ES-I3 (cell line): Measurements from ENCODE around the gene TBC1D8.

ENCODE experiments used
- H3K36me3 ChIP-seq: 2 replicates; pipeline ENCODE4 v1.6.1; 2013; ENCODE audit warnings: mild to moderate bottlenecking, low read length, control low read depth, moderate library complexity; ENCODE audit not compliant: insufficient read depth
- H3K4me1 ChIP-seq: 2 replicates; pipeline ENCODE4 v1.6.1; 2013; ENCODE audit warnings: mild to moderate bottlenecking, control low read depth, low read length; ENCODE audit not compliant: insufficient read depth
- H3K9ac ChIP-seq: 2 replicates; pipeline ENCODE4 v1.6.1; 2013; ENCODE audit warnings: low read depth, mild to moderate bottlenecking, low read length, moderate library complexity
- H3K9me3 ChIP-seq: 2 replicates; pipeline ENCODE4 v1.6.1; 2013; ENCODE audit warnings: mild to moderate bottlenecking, low read length, moderate library complexity; ENCODE audit not compliant: control insufficient read depth, insufficient read depth

Gene TBC1D8

GRCh38 chr2:100983684-100984310 lies 167.4 kb downstream of the TBC1D8 start:
- H3K9ac ChIP-seq, result no peak overlapping the region
- H3K36me3 ChIP-seq, result no peaks in the 10 kb centered on the region
- H3K9me3 ChIP-seq, result no peaks in the 10 kb centered on the region
- H3K4me1 ChIP-seq, result peaks cover 13% of the 10 kb centered on the region; the same call in 1 of the 2 replicates

GRCh38 chr2:100983201-100983600 lies 168.0 kb downstream of the TBC1D8 start:
- Histone ChIP-seq H3K4me1 (peaks cover 13% of the 10 kb centered on the region; the same call in 1 of the 2 replicates), H3K9ac (no peak overlapping the region), H3K36me3 (no peaks in the 10 kb centered on the region), H3K9me3 (no peaks in the 10 kb centered on the region)

GRCh38 chr2:100982431-100982861 lies 168.7 kb downstream of the TBC1D8 start:
- peaks cover 13% of the 10 kb centered on the region; the same call in 1 of the 2 replicates for H3K4me1 ChIP-seq
- H3K9me3 ChIP-seq, result no peaks in the 10 kb centered on the region
- no peaks in the 10 kb centered on the region for H3K36me3 ChIP-seq
- H3K9ac ChIP-seq, result no peak overlapping the region

GRCh38 chr2:100981011-100981410 lies 170.2 kb downstream of the TBC1D8 start:
- no peaks in the 10 kb centered on the region for H3K9me3 ChIP-seq
- no peak overlapping the region for H3K9ac ChIP-seq
- H3K4me1 ChIP-seq, result peaks cover 13% of the 10 kb centered on the region; the same call in 1 of the 2 replicates
- no peaks in the 10 kb centered on the region for H3K36me3 ChIP-seq

- Histone ChIP-seq H3K9me3 (no peaks in the 10 kb centered on the region), H3K9ac (no peak overlapping the region), H3K4me1 (peaks cover 13% of the 10 kb centered on the region; the same call in 1 of the 2 replicates), H3K36me3 (no peaks in the 10 kb centered on the region)
Measured at GRCh38 chr2:100980046-100980445, 171.1 kb downstream of the TBC1D8 start.

- Histone ChIP-seq H3K4me1 (peaks cover 13% of the 10 kb centered on the region; the same call in 1 of the 2 replicates), H3K9me3 (no peaks in the 10 kb centered on the region), H3K9ac (no peak overlapping the region), H3K36me3 (no peaks in the 10 kb centered on the region)
Measured at GRCh38 chr2:100978582-100979191, 172.5 kb downstream of the TBC1D8 start.

- H3K36me3 ChIP-seq, result no peaks in the 10 kb centered on the region
Measured at GRCh38 chr2:100977511-100977910, 173.7 kb downstream of the TBC1D8 start.

GRCh38 chr2:100976645-100977391 lies 174.4 kb downstream of the TBC1D8 start:
- peaks cover 11% of the 10 kb centered on the region; the same call in 1 of the 2 replicates for H3K4me1 ChIP-seq
- H3K36me3 ChIP-seq, result no peaks in the 10 kb centered on the region
- no peaks in the 10 kb centered on the region for H3K9me3 ChIP-seq
- no peak overlapping the region for H3K9ac ChIP-seq

More at GRCh38 chr2:100977511-100977910, 173.7 kb downstream of the TBC1D8 start:
- Histone ChIP-seq H3K9ac (no peak overlapping the region), H3K4me1 (peaks cover 13% of the 10 kb centered on the region; the same call in 1 of the 2 replicates), H3K9me3 (no peaks in the 10 kb centered on the region)

GRCh38 chr2:100976061-100976460 lies 175.1 kb downstream of the TBC1D8 start:
- H3K9ac ChIP-seq, result no peak overlapping the region
- no peaks in the 10 kb centered on the region for H3K36me3 ChIP-seq
- no peaks in the 10 kb centered on the region for H3K9me3 ChIP-seq
- H3K4me1 ChIP-seq, result peaks cover 5% of the 10 kb centered on the region; the same call in 1 of the 2 replicates

GRCh38 chr2:100975521-100975785 lies 175.7 kb downstream of the TBC1D8 start:
- no peaks in the 10 kb centered on the region for H3K36me3 ChIP-seq
- H3K4me1 ChIP-seq, result no peaks in the 10 kb centered on the region

GRCh38 chr2:100974712-100975520 lies 176.3 kb downstream of the TBC1D8 start:
- Histone ChIP-seq H3K4me1 (no peaks in the 10 kb centered on the region), H3K9ac (no peak overlapping the region), H3K36me3 (no peaks in the 10 kb centered on the region), H3K9me3 (no peaks in the 10 kb centered on the region)

More at GRCh38 chr2:100975521-100975785, 175.7 kb downstream of the TBC1D8 start:
- no peaks in the 10 kb centered on the region for H3K9me3 ChIP-seq
- H3K9ac ChIP-seq, result no peak overlapping the region

GRCh38 chr2:100972452-100972851 lies 178.7 kb downstream of the TBC1D8 start:
- no peak overlapping the region for H3K9ac ChIP-seq
- H3K4me1 ChIP-seq, result no peaks in the 10 kb centered on the region
- no peaks in the 10 kb centered on the region for H3K9me3 ChIP-seq
- no peaks in the 10 kb centered on the region for H3K36me3 ChIP-seq

GRCh38 chr2:100971221-100971620 lies 180.0 kb downstream of the TBC1D8 start:
- Histone ChIP-seq H3K4me1 (no peaks in the 10 kb centered on the region), H3K9ac (no peak overlapping the region), H3K36me3 (no peaks in the 10 kb centered on the region), H3K9me3 (no peaks in the 10 kb centered on the region)

- Histone ChIP-seq H3K4me1 (no peaks in the 10 kb centered on the region), H3K9me3 (no peaks in the 10 kb centered on the region), H3K9ac (no peak overlapping the region), H3K36me3 (no peaks in the 10 kb centered on the region)
Measured at GRCh38 chr2:100969998-100970397, 181.2 kb downstream of the TBC1D8 start.
